HG02642 (cell line): ENCODE results near the gene SPEG.
"Not testable (repeated sequence)": the region's sequence is repeated elsewhere in the genome, so short reads cannot be mapped to it uniquely, and the experiment has no call there.

Experiments
- ATAC-seq: cut with Tn5 transposase; IDR thresholded peaks from one replicate; pipeline ENCODE4 v1.9.1; 2021; ENCODE audit warnings: mild to moderate bottlenecking; ENCODE audit not compliant: unreplicated experiment, poor library complexity

SPEG gene

GRCh38 chr2:219404291-219404910 lies 30.2 kb upstream of the SPEG start:
- no peak for ATAC-seq

- ATAC-seq = no peak
These were observed 29.7 kb upstream of the SPEG start for GRCh38 chr2:219404954-219405353.

DNA sequence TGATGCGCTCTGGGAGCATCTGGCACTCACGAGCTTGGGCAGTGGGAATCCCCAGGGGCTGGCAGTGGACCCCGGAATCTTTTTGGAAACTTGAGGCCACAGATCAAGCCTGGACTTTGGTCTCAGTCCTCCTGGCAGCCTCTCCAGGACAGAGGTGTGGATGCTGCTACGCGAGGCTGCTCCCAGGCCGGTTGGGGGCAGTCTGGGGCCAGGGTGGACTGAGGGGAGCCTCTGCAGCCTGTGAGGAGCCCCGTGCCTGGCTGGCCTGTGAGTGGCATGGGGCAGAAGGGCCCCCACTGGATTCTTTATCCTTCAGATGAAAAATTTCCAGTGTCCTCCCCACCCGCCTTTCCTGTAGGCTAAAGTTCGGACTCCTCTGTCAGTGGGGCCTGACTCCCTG lies 29.2 kb upstream of the SPEG start:
- ATAC-seq = no peak

- ATAC-seq = no peak
These were observed 28.4 kb upstream of the SPEG start for GRCh38 chr2:219405958-219406860.

GRCh38 chr2:219406861-219407230 lies 27.8 kb upstream of the SPEG start:
- ATAC-seq = no peak

- ATAC-seq = not testable (repeated sequence)
These were observed 27.3 kb upstream of the SPEG start for GRCh38 chr2:219407343-219407742.

DNA sequence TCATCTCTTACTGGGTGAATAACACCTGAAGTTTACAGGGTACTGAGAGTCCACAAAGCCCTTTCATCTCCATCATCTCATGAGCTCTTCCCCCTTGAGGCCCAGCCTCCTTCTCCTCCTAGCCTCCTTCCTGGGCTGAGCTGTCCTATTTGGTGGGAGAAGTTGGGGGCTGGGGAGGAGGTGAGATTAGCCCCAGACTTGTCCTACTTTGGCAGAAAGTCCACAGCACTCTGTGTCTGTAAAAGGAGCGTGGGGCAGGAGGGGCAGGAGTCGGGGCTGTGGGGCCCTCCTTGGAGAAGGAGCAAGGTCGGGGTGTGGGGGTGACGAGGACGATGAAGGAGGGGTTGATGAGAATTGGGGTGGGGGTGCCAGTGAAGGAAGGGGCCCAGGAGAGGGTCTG lies 26.4 kb upstream of the SPEG start:
- no peak for ATAC-seq

- no peak for ATAC-seq
These were observed 26.0 kb upstream of the SPEG start for GRCh38 chr2:219408631-219409030.

DNA sequence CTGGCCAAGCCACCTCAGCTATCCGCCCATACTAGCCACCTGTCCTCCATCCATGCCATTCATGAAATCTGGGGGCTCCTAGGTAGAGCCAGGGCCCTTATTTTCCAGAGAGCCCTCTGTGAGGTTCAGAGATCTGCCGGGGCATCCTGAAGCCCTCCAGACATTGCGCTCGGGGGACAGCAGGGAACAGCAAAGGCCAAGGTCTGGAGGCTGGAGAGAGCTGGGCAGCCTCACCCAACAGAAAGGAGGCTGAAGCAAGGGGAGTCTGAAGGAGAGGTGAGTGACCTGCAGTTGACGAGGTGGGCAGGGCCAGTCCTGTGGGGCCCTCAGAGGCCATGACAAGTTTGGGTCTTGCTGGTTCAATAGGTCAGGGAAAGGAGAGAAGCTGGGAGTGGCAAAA lies 25.0 kb upstream of the SPEG start:
- no peak for ATAC-seq

GRCh38 chr2:219410390-219410789 lies 24.3 kb upstream of the SPEG start:
- no peak for ATAC-seq

DNA sequence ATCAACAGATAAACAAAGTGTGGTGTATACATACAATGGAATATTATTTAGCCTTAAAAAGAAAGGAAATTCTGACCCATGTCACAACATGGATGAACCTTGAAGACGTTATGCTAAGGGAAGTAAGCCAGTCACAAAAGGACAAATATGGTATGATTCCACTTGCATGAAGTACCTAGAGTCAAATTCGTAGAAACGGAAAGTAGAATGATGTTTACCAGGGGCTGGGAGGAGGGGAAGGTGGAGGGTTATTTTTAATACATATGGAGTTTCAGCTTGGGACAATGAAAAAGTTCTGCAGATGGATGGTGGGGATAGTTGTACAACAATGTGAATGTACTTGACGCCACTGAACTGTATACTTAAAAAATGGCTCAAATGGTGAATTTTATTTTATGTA lies 19.8 kb upstream of the SPEG start:
- ATAC-seq = no peak

- ATAC-seq = no peak
These were observed 18.9 kb upstream of the SPEG start for GRCh38 chr2:219415580-219416234.

- ATAC-seq = no peak
These were observed 18.4 kb upstream of the SPEG start for GRCh38 chr2:219416235-219416602.

GRCh38 chr2:219416938-219417337 lies 17.7 kb upstream of the SPEG start:
- no peak for ATAC-seq

DNA sequence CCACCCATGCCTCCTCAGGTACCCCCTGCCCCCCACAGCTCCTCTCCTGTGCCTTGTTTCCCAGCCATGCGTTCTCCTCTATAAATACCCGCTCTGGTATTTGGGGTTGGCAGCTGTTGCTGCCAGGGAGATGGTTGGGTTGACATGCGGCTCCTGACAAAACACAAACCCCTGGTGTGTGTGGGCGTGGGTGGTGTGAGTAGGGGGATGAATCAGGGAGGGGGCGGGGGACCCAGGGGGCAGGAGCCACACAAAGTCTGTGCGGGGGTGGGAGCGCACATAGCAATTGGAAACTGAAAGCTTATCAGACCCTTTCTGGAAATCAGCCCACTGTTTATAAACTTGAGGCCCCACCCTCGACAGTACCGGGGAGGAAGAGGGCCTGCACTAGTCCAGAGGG lies 17.3 kb upstream of the SPEG start:
- ATAC-seq = no peak

DNA sequence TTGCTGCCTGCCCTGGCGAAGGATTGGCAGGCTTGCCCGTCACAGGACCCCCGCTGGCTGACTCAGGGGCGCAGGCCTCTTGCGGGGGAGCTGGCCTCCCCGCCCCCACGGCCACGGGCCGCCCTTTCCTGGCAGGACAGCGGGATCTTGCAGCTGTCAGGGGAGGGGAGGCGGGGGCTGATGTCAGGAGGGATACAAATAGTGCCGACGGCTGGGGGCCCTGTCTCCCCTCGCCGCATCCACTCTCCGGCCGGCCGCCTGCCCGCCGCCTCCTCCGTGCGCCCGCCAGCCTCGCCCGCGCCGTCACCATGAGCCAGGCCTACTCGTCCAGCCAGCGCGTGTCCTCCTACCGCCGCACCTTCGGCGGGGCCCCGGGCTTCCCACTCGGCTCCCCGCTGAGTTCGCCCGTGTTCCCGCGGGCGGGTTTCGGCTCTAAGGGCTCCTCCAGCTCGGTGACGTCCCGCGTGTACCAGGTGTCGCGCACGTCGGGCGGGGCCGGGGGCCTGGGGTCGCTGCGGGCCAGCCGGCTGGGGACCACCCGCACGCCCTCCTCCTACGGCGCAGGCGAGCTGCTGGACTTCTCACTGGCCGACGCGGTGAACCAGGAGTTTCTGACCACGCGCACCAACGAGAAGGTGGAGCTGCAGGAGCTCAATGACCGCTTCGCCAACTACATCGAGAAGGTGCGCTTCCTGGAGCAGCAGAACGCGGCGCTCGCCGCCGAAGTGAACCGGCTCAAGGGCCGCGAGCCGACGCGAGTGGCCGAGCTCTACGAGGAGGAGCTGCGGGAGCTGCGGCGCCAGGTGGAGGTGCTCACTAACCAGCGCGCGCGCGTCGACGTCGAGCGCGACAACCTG lies 16.3 kb upstream of the SPEG start, which contains the start of gene DES:
DES (plus strand) TSS at position 223 of the 857 bp plus-strand sequence; CDS start at position 309, 86 bp downstream.
- no peak for ATAC-seq

DNA sequence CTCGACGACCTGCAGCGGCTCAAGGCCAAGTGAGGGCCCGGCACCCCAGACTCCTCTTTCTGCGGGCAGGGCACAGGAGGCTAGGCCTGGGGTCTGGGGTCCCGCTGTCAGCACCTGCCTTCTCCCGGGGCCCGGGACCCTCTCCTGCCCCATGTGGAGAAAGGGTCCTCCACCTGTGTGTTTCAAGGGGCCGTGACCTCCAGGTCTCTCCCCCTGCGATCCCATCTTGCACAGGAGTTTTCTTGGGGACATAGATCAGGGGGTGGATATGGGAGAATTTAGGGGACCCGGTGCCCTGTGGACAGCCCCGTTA lies 15.7 kb upstream of the SPEG start:
- no peak for ATAC-seq

GRCh38 chr2:219419331-219420197 lies 15.1 kb upstream of the SPEG start:
- no peak for ATAC-seq

DNA sequence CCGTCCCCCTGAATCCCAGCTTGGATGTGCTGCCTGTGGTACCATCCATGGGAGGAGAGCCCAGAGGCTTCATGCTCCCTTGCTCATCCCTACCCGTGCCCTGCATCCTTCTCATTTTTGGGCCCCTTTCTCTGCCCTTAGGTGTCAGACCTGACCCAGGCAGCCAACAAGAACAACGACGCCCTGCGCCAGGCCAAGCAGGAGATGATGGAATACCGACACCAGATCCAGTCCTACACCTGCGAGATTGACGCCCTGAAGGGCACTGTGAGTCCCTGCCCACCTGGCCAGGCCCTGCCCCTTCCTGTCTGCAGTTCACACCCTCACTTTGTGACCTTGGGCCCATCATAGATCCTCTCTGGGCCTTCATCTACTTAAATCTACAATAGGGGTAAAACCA lies 14.0 kb upstream of the SPEG start:
- ATAC-seq = no peak

GRCh38 chr2:219421323-219421722 lies 13.3 kb upstream of the SPEG start:
- ATAC-seq = no peak
